Thoracic aorta (tissue), 2 donors: ENCODE results near the gene SEC14L5. TPM values are rescaled to one million over a fixed set of nuclear protein-coding genes. Genes with fewer than 3 reads are reported as not detected.

Experiments
- ATAC-seq: fragments of 150-250 bp; one replicate; pipeline ENCODE4 v1.8.0; 2017; ENCODE audit warnings: low read depth; ENCODE audit not compliant: insufficient number of reproducible peaks, low FRiP score
- DNase-seq: peaks from one replicate; pipeline ENCODE4 v3.0.0-alpha.2; 2020; ENCODE audit warnings: low spot score
- H3K27ac ChIP-seq, 2 donors: fragments of 200-600 bp; sonication (generic); 1 replicate in 1 of 2; 2 replicates in 1 of 2; pipeline ENCODE4 v1.5.1; 2016; ENCODE audit warnings: mild to moderate bottlenecking in 2 of 2, moderate library complexity in 2 of 2
- H3K27me3 ChIP-seq: fragments of 200-600 bp; sonication (generic); replicated peaks from 2 replicates; pipeline ENCODE4 v1.6.0; 2016; ENCODE audit warnings: mild to moderate bottlenecking; ENCODE audit not compliant: insufficient read depth
- H3K36me3 ChIP-seq: fragments of 200-600 bp; sonication (generic); one replicate; pipeline ENCODE4 v1.5.1; 2016
- H3K4me1 ChIP-seq, 2 donors: fragments of 200-600 bp; sonication (generic); 1 replicate in 1 of 2; 2 replicates in 1 of 2; pipeline versions ENCODE4 v1.5.1 to v1.6.0; 2016; ENCODE audit warnings: low read depth in 2 of 2, mild to moderate bottlenecking in 1 of 2; ENCODE audit not compliant: control insufficient read depth in 1 of 2
- H3K4me3 ChIP-seq: fragments of 200-600 bp; sonication (generic); 2 replicates; pipeline ENCODE4 v1.5.1; 2016; ENCODE audit warnings: mild to moderate bottlenecking
- H3K9me3 ChIP-seq: fragments of 200-600 bp; sonication (generic); 2 replicates; pipeline ENCODE4 v1.5.1; 2016
- CTCF ChIP-seq: fragments of 200-600 bp; sonication (generic); IDR thresholded peaks from one replicate; pipeline ENCODE4 v1.5.1; 2019; ENCODE audit warnings: antibody characterized with exemption
- total RNA-seq, 2 donors: library from RNA; depleted of rRNA; stranded (reverse); fragments of >200 nt; gene quantifications; one replicate each; pipeline versions ENCODE4 v1.1.0 to v1.2.3, GENCODE V29; 2016

The SEC14L5 gene
- total RNA-seq, 2 donors from 2014 or later, result 0.92 to 4.6 TPM

DNA sequence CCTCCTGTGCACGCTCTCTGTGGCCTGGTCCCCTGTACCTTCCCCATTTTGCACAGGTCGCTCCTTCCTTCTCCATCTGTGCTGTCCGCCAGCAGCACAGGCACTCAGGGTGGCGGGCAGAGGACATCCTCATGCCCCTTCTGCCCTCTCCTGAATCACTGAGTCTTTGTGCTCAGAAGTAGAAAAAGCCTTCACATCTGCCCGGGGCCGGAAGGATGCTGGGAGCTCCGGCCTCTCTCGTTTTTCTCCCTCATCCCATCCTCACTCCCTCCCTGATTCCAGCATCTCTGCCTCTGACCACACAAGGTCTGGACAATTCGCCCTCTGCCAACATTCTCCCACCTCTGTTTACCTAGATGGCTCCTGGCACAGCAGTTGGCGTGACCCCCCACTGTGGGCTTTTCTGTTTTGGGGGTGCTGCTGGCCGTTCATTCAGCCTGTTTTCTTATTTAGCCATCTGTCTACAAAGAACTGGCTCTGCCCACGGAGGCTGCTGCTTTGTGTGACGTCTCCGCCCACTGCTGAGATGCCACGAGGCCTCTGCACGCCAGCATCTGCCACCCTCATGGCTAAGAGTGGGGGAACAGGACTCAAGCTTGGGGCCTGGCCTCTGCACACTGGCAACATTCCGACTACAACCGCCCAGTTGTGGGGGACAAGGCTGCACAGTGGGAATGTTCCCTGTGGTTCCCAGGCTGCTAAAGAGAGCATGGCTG lies 36.7 kb downstream of the SEC14L5 start:
- no peak overlapping the region for H3K27ac ChIP-seq
- no peak overlapping the region for H3K4me3 ChIP-seq
- ATAC-seq (no peak), DNase-seq (no peak)
- no peaks in the 10 kb centered on the region for H3K36me3 ChIP-seq
- H3K9me3 ChIP-seq, result no peaks in the 10 kb centered on the region
- no peak for TF ChIP-seq CTCF
- peaks cover 4% of the 10 kb centered on the region for H3K27me3 ChIP-seq
- H3K4me1 ChIP-seq, result no peaks in the 10 kb centered on the region

DNA sequence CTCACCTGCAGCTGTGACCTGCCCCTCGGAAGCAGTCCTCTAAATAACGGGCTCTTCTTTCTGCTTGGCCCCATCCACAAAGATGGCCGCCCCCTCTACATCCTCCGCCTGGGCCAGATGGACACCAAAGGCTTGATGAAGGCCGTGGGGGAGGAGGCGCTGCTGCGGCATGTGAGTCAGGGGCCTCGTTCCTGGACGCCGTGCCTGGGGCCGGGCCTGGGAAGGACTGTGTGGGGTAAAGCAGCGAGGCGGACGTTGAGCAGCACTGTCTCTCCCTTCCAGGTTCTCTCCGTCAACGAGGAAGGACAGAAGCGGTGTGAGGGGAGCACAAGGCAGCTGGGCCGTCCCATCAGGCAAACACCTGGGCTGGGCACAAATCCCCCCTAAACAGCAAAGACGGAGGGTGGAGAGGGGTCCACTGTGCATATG lies 42.5 kb downstream of the SEC14L5 start:
- no peaks in the 10 kb centered on the region for H3K36me3 ChIP-seq
- H3K9me3 ChIP-seq, result no peaks in the 10 kb centered on the region
- no peak for TF ChIP-seq CTCF
- no peak overlapping the region for H3K27ac ChIP-seq
- DNase-seq, result no peak
- H3K4me3 ChIP-seq, result no peak overlapping the region
- H3K4me1 ChIP-seq, result no peaks in the 10 kb centered on the region
- ATAC-seq, result no peak
- no peaks in the 10 kb centered on the region for H3K27me3 ChIP-seq

- Histone ChIP-seq H3K4me3 (no peak overlapping the region), H3K27me3 (no peaks in the 10 kb centered on the region), H3K27ac (no peak overlapping the region), H3K4me1 (no peaks in the 10 kb centered on the region), H3K9me3 (no peaks in the 10 kb centered on the region), H3K36me3 (no peaks in the 10 kb centered on the region)
- DNase-seq (no peak), ATAC-seq (no peak)
- no peak for TF ChIP-seq CTCF
Observed at GRCh38 chr16:5001571-5001970, 43.4 kb downstream of the SEC14L5 start.

DNA sequence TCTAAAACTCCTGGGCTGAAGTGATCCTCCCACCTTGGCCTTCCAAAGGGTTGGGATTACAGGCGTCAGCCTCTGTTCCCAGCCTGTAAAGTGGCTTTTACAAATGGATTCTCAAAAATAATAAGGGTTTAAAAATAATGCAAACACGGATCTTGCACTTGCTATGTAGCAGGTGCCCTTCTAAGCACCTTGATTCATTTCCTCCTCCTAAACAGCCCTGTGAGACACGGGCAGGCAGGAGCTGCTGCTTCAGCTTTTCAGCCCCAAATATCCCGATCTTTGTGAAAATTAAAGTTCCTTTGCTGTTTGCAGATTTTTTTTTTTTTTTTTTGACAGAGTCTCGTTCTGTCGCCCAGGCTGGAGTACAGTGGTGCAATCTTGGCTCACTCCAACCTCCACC lies 43.9 kb downstream of the SEC14L5 start:
- TF ChIP-seq CTCF, result no peak
- no peak for DNase-seq
- H3K27ac ChIP-seq, result no peak overlapping the region
- no peak overlapping the region for H3K4me3 ChIP-seq
- H3K36me3 ChIP-seq, result no peaks in the 10 kb centered on the region
- no peaks in the 10 kb centered on the region for H3K4me1 ChIP-seq
- no peaks in the 10 kb centered on the region for H3K27me3 ChIP-seq
- H3K9me3 ChIP-seq, result no peaks in the 10 kb centered on the region
- no peak for ATAC-seq

DNA sequence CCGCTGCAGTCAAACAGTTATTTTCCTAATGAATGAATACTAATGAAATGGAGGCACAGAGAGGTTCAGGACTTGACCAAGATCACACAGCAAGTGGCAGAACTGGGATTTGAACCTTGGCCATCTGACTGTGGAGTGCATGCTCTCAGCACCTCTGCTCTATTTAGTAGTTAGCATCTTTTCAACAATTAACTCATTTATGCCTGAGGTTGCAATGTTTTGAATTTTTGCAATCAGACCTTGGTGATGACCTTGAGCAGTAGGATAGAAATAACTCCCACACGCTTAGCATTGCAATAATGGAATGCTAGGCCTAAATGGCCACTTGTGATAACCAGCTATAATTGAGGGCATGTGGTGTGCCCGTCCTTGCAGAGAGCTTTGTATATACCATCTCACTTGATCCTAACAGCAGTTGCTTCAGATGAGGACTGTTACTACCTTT lies 44.6 kb downstream of the SEC14L5 start:
- H3K4me3 ChIP-seq, result no peak overlapping the region
- H3K36me3 ChIP-seq, result no peaks in the 10 kb centered on the region
- DNase-seq (no peak), ATAC-seq (no peak)
- H3K27ac ChIP-seq, result no peak overlapping the region
- no peaks in the 10 kb centered on the region for H3K4me1 ChIP-seq
- no peak for TF ChIP-seq CTCF
- H3K27me3 ChIP-seq, result no peaks in the 10 kb centered on the region
- H3K9me3 ChIP-seq, result no peaks in the 10 kb centered on the region
